Tongue (tissue), 2 donors: ENCODE data around the gene MRPL58. TPM values are rescaled to one million over a fixed set of nuclear protein-coding genes. Genes with fewer than 3 reads are reported as not detected.

Experiments
- DNase-seq: peaks from one replicate; pipeline ENCODE4 v3.0.0-alpha.2; 2015
- total RNA-seq: library from RNA; depleted of rRNA; stranded (reverse); fragments of >200 nt; gene quantifications from one replicate; pipeline ENCODE4 v1.2.3, GENCODE V29; 2014

Gene MRPL58
- total RNA-seq, 1 donor from 2014 or later, result 31.5 TPM

- DNase-seq, result peak; percentile 50
Measured at GRCh38 chr17:75047398-75048098, 35.1 kb downstream of the MRPL58 start.

GRCh38 chr17:75048249-75048878 is 35.9 kb downstream of the MRPL58 start:
- DNase-seq, result peak; percentile 77

- peak; percentile 13 for DNase-seq
Measured at GRCh38 chr17:75049057-75049456, 36.6 kb downstream of the MRPL58 start.

- no peak for DNase-seq
Measured at GRCh38 chr17:75049706-75050105, 37.2 kb downstream of the MRPL58 start.

- no peak for DNase-seq
Measured at GRCh38 chr17:75051941-75052340, 39.5 kb downstream of the MRPL58 start.

- DNase-seq, result peak; percentile 89
Measured at GRCh38 chr17:75059369-75060345, 47.2 kb downstream of the MRPL58 start.

- peak; percentile 64 for DNase-seq
Measured at GRCh38 chr17:75060434-75061054, 48.1 kb downstream of the MRPL58 start.

- DNase-seq, result no peak
Measured at GRCh38 chr17:75061055-75061438, 48.6 kb downstream of the MRPL58 start.

- DNase-seq, result no peak
Measured at GRCh38 chr17:75061618-75062017, 49.1 kb downstream of the MRPL58 start.

- DNase-seq, result no peak
Measured at GRCh38 chr17:75063201-75063600, 50.7 kb downstream of the MRPL58 start.

GRCh38 chr17:75063626-75064025 is 51.2 kb downstream of the MRPL58 start:
- no peak for DNase-seq

- no peak for DNase-seq
Measured at GRCh38 chr17:75064040-75064439, 51.6 kb downstream of the MRPL58 start.

- DNase-seq, result no peak
Measured at GRCh38 chr17:75064460-75064859, 52.0 kb downstream of the MRPL58 start.

GRCh38 chr17:75064867-75065561 is 52.5 kb downstream of the MRPL58 start:
- DNase-seq, result no peak

- DNase-seq, result no peak
Measured at GRCh38 chr17:75065562-75066151, 53.2 kb downstream of the MRPL58 start.

GRCh38 chr17:75067856-75068255 is 55.4 kb downstream of the MRPL58 start:
- no peak for DNase-seq

GRCh38 chr17:75068750-75069149 is 56.3 kb downstream of the MRPL58 start:
- DNase-seq, result no peak

- DNase-seq, result no peak
Measured at GRCh38 chr17:75069783-75070182, 57.3 kb downstream of the MRPL58 start.
